GM12873 (cell line): ENCODE measurements around the gene INCA1.
A peak's percentile ranks its signal among the peaks of the same experiment; 100 is the strongest.

ENCODE experiments used
- TF ChIP-seq, protein P1 (sequence below): IDR thresholded peaks from 2 replicates; pipeline ENCODE4 v1.5.1; 2012; ENCODE audit warnings: low read depth, mild to moderate bottlenecking, moderate library complexity, low read length, control low read depth; ENCODE audit not compliant: insufficient read depth; ENCODE audit errors: missing control alignments

INCA1 gene

GRCh38 chr17:5034063-5034462 lies 36.7 kb upstream of the INCA1 start:
- TF ChIP-seq, protein P1, sequence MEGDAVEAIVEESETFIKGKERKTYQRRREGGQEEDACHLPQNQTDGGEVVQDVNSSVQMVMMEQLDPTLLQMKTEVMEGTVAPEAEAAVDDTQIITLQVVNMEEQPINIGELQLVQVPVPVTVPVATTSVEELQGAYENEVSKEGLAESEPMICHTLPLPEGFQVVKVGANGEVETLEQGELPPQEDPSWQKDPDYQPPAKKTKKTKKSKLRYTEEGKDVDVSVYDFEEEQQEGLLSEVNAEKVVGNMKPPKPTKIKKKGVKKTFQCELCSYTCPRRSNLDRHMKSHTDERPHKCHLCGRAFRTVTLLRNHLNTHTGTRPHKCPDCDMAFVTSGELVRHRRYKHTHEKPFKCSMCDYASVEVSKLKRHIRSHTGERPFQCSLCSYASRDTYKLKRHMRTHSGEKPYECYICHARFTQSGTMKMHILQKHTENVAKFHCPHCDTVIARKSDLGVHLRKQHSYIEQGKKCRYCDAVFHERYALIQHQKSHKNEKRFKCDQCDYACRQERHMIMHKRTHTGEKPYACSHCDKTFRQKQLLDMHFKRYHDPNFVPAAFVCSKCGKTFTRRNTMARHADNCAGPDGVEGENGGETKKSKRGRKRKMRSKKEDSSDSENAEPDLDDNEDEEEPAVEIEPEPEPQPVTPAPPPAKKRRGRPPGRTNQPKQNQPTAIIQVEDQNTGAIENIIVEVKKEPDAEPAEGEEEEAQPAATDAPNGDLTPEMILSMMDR: no peak

DNA sequence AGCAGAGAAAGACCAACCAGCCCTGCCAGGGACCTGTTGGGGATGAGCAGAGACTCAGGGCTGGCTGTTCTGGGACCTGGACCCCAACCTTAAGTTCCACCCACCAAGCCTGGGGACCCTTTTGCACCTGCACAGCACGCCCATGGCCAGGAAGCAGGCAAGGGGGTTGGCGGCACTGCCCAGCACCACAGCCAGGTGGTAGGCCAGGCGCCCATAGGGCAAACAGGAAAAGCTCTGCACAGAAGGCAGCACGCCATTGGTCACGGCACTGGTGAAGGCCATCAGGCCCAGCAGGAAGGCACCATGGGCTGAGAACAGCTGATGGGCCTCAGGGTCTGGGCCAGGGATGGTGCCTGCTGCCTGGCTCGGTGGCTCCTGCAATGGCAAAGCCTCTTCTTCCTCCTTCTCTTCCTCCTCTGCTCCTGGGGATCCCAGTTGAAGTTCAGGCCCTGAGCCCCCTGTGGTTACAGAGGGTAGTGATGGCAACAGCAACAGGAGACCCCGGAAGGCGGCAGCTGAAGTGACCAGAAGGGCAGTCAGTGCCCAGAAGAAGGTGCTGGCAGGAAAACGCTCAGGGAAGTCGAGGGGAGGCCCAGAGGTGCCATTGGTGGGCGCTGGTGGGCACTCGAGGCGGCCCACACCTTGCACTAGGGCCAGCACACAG lies 36.2 kb upstream of the INCA1 start:
- TF ChIP-seq, protein P1: no peak

DNA sequence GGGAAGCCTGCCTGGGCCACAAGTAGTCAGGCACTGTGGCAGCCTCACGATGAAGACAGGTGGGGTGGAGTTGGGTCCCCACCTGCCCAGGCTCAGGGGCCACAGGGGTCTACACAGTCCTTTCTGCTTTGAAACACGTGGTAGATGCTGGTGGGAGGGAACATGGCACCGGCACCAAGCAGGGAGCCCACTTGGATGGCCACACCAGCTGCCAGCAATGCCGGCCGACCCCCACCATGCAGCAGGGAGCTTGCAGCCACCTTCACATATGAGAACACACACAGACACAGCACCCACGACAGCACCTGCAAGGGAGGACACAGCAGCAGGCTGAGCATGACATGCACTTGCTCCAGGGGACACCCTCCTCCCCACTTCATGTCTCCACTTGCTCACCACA lies 35.5 kb upstream of the INCA1 start:
- TF ChIP-seq, protein P1: no peak

GRCh38 chr17:5031365-5032082 lies 34.2 kb upstream of the INCA1 start:
- TF ChIP-seq, protein P1: peak; percentile 87

- TF ChIP-seq, protein P1: no peak
Observed at GRCh38 chr17:5027916-5028315, 30.6 kb upstream of the INCA1 start.

DNA sequence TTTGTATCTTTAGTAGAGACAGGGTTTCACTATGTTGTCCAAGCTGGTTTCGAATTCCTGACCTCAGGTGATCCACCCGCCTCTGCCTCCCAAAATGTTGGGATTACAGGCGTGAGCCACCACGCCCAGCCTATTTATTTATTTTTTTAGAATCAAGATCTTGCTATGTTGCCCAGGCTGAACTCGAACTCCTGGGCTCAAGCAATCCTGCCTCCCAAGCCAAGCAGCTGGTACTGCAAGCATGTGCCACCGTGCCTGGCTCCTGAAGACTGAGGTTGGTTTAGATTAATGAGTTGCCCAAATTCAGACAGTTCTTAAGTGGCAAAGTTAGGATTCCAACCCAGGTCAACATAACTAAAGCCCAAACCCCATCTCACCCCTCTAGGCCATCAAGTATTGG lies 30.0 kb upstream of the INCA1 start:
- TF ChIP-seq, protein P1: no peak

- TF ChIP-seq, protein P1: no peak
Observed at GRCh38 chr17:5024604-5025003, 27.3 kb upstream of the INCA1 start.
